HL-60 (cell line): ENCODE measurements around the gene KCNJ9.

Experiments
- DNase-seq, 2 experiments: peaks; one replicate each; pipeline ENCODE4 v3.0.0-alpha.2; 2010 to 2020; ENCODE audit warnings: low read depth in 1 of 2, low spot score in 1 of 2
- H3K27ac ChIP-seq: fragments of 250-450 bp; sonication (Bioruptor Pico); replicated peaks from 2 replicates; pipeline ENCODE4 v1.5.1; 2020; ENCODE audit warnings: mild to moderate bottlenecking, moderate library complexity
- H3K27me3 ChIP-seq: fragments of 250-450 bp; sonication (Bioruptor Pico); 2 replicates; pipeline ENCODE4 v1.5.1; 2021; ENCODE audit warnings: mild to moderate bottlenecking, moderate library complexity; ENCODE audit not compliant: insufficient read depth, poor library complexity, severe bottlenecking
- H3K4me3 ChIP-seq: replicated peaks from 2 replicates; pipeline ENCODE4 v1.5.1; 2011; ENCODE audit warnings: mild to moderate bottlenecking, control low read depth, low read length; ENCODE audit not compliant: insufficient read depth
- CTCF ChIP-seq: IDR thresholded peaks from one replicate; pipeline ENCODE4 v1.5.1; 2011; ENCODE audit warnings: low read length, control low read depth, inconsistent platforms; ENCODE audit not compliant: insufficient read depth
- GABPA ChIP-seq: IDR thresholded peaks from 2 replicates; pipeline ENCODE4 v1.6.1; 2012; ENCODE audit warnings: low read depth
- POLR2AphosphoS5 ChIP-seq: IDR thresholded peaks from 2 replicates; pipeline ENCODE4 v1.6.1; 2012; ENCODE audit warnings: low read depth
- REST ChIP-seq: IDR thresholded peaks from 2 replicates; pipeline ENCODE4 v1.6.1; 2012; ENCODE audit warnings: low read depth; ENCODE audit not compliant: insufficient replicate concordance
- SPI1 ChIP-seq: IDR thresholded peaks from 2 replicates; pipeline ENCODE4 v1.6.1; 2012; ENCODE audit warnings: low read depth, mild to moderate bottlenecking, borderline replicate concordance

Gene KCNJ9

GRCh38 chr1:160043543-160043942 lies 37.8 kb upstream of the KCNJ9 start:
- no peak for TF ChIP-seq SPI1
- no peak for TF ChIP-seq CTCF
- TF ChIP-seq REST, result no peak
- TF ChIP-seq POLR2AphosphoS5, result no peak
- no peak for TF ChIP-seq GABPA
- no peak overlapping the region for H3K27ac ChIP-seq
- H3K27me3 ChIP-seq, result peaks cover 2% of the 10 kb centered on the region
- no peak for DNase-seq
- H3K4me3 ChIP-seq, result no peak overlapping the region

GRCh38 chr1:160045653-160046052 lies 35.7 kb upstream of the KCNJ9 start:
- DNase-seq, result no peak
- TF ChIP-seq GABPA (no peak), CTCF (no peak), POLR2AphosphoS5 (no peak)

GRCh38 chr1:160046494-160047110 lies 34.7 kb upstream of the KCNJ9 start:
- DNase-seq, result peak in 1 of 2 experiments; percentile 39
- H3K27ac ChIP-seq, result no peak overlapping the region
- H3K27me3 ChIP-seq, result peaks cover 5% of the 10 kb centered on the region
- H3K4me3 ChIP-seq, result peak overlapping the region; percentile 26
- TF ChIP-seq GABPA (no peak), CTCF (peak; percentile 16), POLR2AphosphoS5 (peak; percentile 41; the same call in 1 of the 2 replicates)

More at GRCh38 chr1:160045653-160046052, 35.7 kb upstream of the KCNJ9 start:
- Histone ChIP-seq H3K4me3 (no peak overlapping the region), H3K27ac (no peak overlapping the region), H3K27me3 (peaks cover 2% of the 10 kb centered on the region)

- DNase-seq, result no peak
- H3K27me3 ChIP-seq, result peaks cover 12% of the 10 kb centered on the region
- TF ChIP-seq REST, result no peak
- no peak for TF ChIP-seq GABPA
- no peak for TF ChIP-seq CTCF
- no peak for TF ChIP-seq SPI1
- TF ChIP-seq POLR2AphosphoS5, result no peak
- H3K27ac ChIP-seq, result no peak overlapping the region
- peak overlapping the region; percentile 26 for H3K4me3 ChIP-seq
Measured at GRCh38 chr1:160047111-160047991, 34.0 kb upstream of the KCNJ9 start.
